GM12878 (cell line): ENCODE data around the gene C2orf68.

Source experiments
- BACH1 ChIP-seq: fragments of 450-650 bp; IDR thresholded peaks from 2 replicates; pipeline ENCODE4 v1.6.1; 2017; ENCODE audit warnings: mild to moderate bottlenecking, borderline replicate concordance
- CTCF ChIP-seq, 3 experiments: IDR thresholded peaks in 2 of 3; conservative IDR thresholded peaks in 1 of 3; 2 replicates each; pipeline ENCODE4 v1.5.1; 2011; ENCODE audit warnings: low read depth in 3 of 3, low read length in 3 of 3, mild to moderate bottlenecking in 3 of 3, control low read depth in 2 of 3, moderate library complexity in 2 of 3, inconsistent platforms in 1 of 3, mixed read lengths in 1 of 3; ENCODE audit not compliant: control insufficient read depth in 2 of 3, insufficient read depth in 1 of 3; ENCODE audit errors: extremely low read depth in 1 of 3
- POLR2A ChIP-seq: IDR thresholded peaks from 2 replicates; pipeline ENCODE4 v1.6.1; 2011; ENCODE audit warnings: low read depth, mild to moderate bottlenecking, low read length
- POLR2AphosphoS2 ChIP-seq: IDR thresholded peaks from 2 replicates; pipeline ENCODE4 v1.6.1; 2011; ENCODE audit warnings: low read depth, mild to moderate bottlenecking, low read length, improper control_type of control experiment, moderate library complexity
- RAD51 ChIP-seq: fragments of 450-650 bp; IDR thresholded peaks from 2 replicates; pipeline ENCODE4 v1.6.1; 2016; ENCODE audit warnings: moderate library complexity, mild to moderate bottlenecking, inconsistent platforms
- SIN3A ChIP-seq: IDR thresholded peaks from 2 replicates; pipeline ENCODE4 v1.6.1; 2012; ENCODE audit warnings: low read depth, low read length, improper control_type of control experiment
- ZNF274 ChIP-seq: IDR thresholded peaks from one replicate; pipeline ENCODE4 v1.8.0; 2011; ENCODE audit not compliant: insufficient read length, insufficient read depth
- ZZZ3 ChIP-seq: IDR thresholded peaks from 2 replicates; pipeline ENCODE4 v1.6.1; 2011; ENCODE audit warnings: low read depth; ENCODE audit not compliant: control insufficient read depth, insufficient read length

- TF ChIP-seq POLR2A (no peak), RAD51 (no peak), ZNF274 (no peak), CTCF (IDR thresholded peaks at IDR 0.05 in 2 of 3, conservative IDR thresholded peaks at IDR 0.05 in 1 of 3; ENCODE audit: control insufficient read depth in 2 of 3, extremely low read depth in 1 of 3, insufficient read depth in 1 of 3, low read depth in 3 of 3, low read length in 3 of 3) (no peak), BACH1 (no peak), ZZZ3 (no peak), SIN3A (no peak), POLR2AphosphoS2 (no peak)
Measured at GRCh38 chr2:85557130-85557529, 54.7 kb downstream of the C2orf68 start.
